GM12878 (cell line): Measurements from ENCODE around the gene SCAMP5. TPM values are rescaled to one million over a fixed set of nuclear protein-coding genes. Genes with fewer than 3 reads are reported as not detected.

Source experiments
- CBX3 ChIP-seq: fragments of 200-600 bp; sonication (generic); IDR thresholded peaks from 2 replicates; pipeline ENCODE4 v1.6.1; 2016; ENCODE audit warnings: low read depth, borderline replicate concordance
- CBX5 ChIP-seq: sonication (generic); IDR thresholded peaks from 2 replicates; pipeline ENCODE4 v1.6.1; 2016; ENCODE audit warnings: low read depth, moderate library complexity, mild to moderate bottlenecking, inconsistent platforms
- CREB1 ChIP-seq: IDR thresholded peaks from 2 replicates; pipeline ENCODE4 v1.6.1; 2012; ENCODE audit warnings: low read depth, mild to moderate bottlenecking, inconsistent platforms
- CREM ChIP-seq: IDR thresholded peaks from 2 replicates; pipeline ENCODE4 v1.6.1; 2014; ENCODE audit warnings: antibody characterized with exemption, low read depth
- E4F1 ChIP-seq: fragments of 450-650 bp; IDR thresholded peaks from 2 replicates; pipeline ENCODE4 v1.6.1; 2018; ENCODE audit warnings: borderline replicate concordance, mild to moderate bottlenecking; ENCODE audit not compliant: partially characterized antibody
- FOXM1 ChIP-seq: IDR thresholded peaks from 2 replicates; pipeline ENCODE4 v1.6.1; 2012; ENCODE audit warnings: low read depth, mild to moderate bottlenecking, inconsistent platforms, low read length, moderate library complexity
- IKZF2 ChIP-seq, 2 experiments: fragments of 450-650 bp; IDR thresholded peaks; 2 replicates each; pipeline ENCODE4 v1.6.1; 2017; ENCODE audit warnings: mild to moderate bottlenecking in 2 of 2, moderate library complexity in 2 of 2
- KDM1A ChIP-seq: fragments of 200-600 bp; sonication (generic); IDR thresholded peaks from 2 replicates; pipeline ENCODE4 v1.6.1; 2016; ENCODE audit warnings: borderline replicate concordance
- MEF2A ChIP-seq: IDR thresholded peaks from 2 replicates; pipeline ENCODE4 v1.6.1; 2011; ENCODE audit warnings: low read depth, mild to moderate bottlenecking, low read length, moderate library complexity; ENCODE audit not compliant: insufficient read depth
- NRF1 ChIP-seq: conservative IDR thresholded peaks from 2 replicates; pipeline ENCODE4 v1.6.1; 2011; ENCODE audit warnings: mild to moderate bottlenecking, low read depth, low read length, improper control_type of control experiment
- RBBP5 ChIP-seq: fragments of 200-600 bp; sonication (generic); conservative IDR thresholded peaks from 2 replicates; pipeline ENCODE4 v1.6.1; 2016
- SP1 ChIP-seq: IDR thresholded peaks from one replicate; pipeline ENCODE4 v1.6.1; 2011; ENCODE audit warnings: low read depth, low read length
- SPI1 ChIP-seq: IDR thresholded peaks from 2 replicates; pipeline ENCODE4 v1.6.1; 2011; ENCODE audit warnings: low read depth, mild to moderate bottlenecking, low read length, moderate library complexity, borderline replicate concordance; ENCODE audit not compliant: insufficient read depth
- STAT1 ChIP-seq: fragments of 450-650 bp; conservative IDR thresholded peaks from 2 replicates; pipeline ENCODE4 v1.6.1; 2014; ENCODE audit warnings: antibody characterized with exemption, mild to moderate bottlenecking
- YY1 ChIP-seq: IDR thresholded peaks from 2 replicates; pipeline ENCODE4 v1.6.1; 2011; ENCODE audit warnings: low read depth, mild to moderate bottlenecking, low read length
- polyA plus RNA-seq, 11 experiments: library from polyadenylated mRNA; depleted of rRNA in 4 of 11; unstranded in 6 of 11; stranded (reverse) in 5 of 11; fragments of >200 nt; fragmentation: Nextera tagmentation in 4 of 11; fragmentation: Illumina TruSeq in 1 of 11; extraction: Ambion mirVana in 4 of 11; extraction: Trizol in 1 of 11; gene quantifications; 1 replicate in 1 of 11; 2 replicates in 10 of 11; pipeline versions ENCODE4 v1.2.1 to v1.2.3, GENCODE V29; 2011 to 2016; ENCODE audit warnings: inconsistent platforms in 2 of 11, missing spikeins in 2 of 11, low read depth in 1 of 11
- total RNA-seq, 4 experiments: library from RNA; depleted of rRNA in 3 of 4; stranded (reverse); fragments of >200 nt in 3 of 4; fragmentation: Illumina TruSeq in 1 of 4; extraction: Trizol in 1 of 4; gene quantifications; 2 replicates each; pipeline versions ENCODE4 v1.2.1 to v1.2.3, GENCODE V29; 2013 to 2021
- TF ChIP-seq, protein P1 (sequence below): fragments of 450-650 bp; IDR thresholded peaks from 2 replicates; pipeline ENCODE4 v1.6.1; 2017; ENCODE audit warnings: mild to moderate bottlenecking
- TF ChIP-seq, protein P2 (sequence below): fragments of 450-650 bp; formaldehyde crosslinking; IDR thresholded peaks from 2 replicates; pipeline ENCODE4 v1.5.0; 2022; ENCODE audit warnings: mild to moderate bottlenecking, missing genetic modification characterization
- TF ChIP-seq, protein P3 (sequence below): fragments of 450-650 bp; conservative IDR thresholded peaks from 2 replicates; pipeline ENCODE4 v1.6.1; 2017; ENCODE audit warnings: mild to moderate bottlenecking, moderate library complexity
- TF ChIP-seq, protein P4 (sequence below): fragments of 450-650 bp; IDR thresholded peaks from 2 replicates; pipeline ENCODE4 v1.6.1; 2018; ENCODE audit warnings: mild to moderate bottlenecking, low read depth, moderate library complexity; ENCODE audit not compliant: partially characterized antibody

The SCAMP5 gene
- total and polyA plus RNA-seq, 10 of the 15 experiments (the other 5 are each of a cell fraction or from before 2014, with no cell fraction given): 1.6 to 41.6 (median 16.9) TPM

- TF ChIP-seq YY1 (peak; percentile 79), IKZF2 (IDR thresholded peaks at IDR 0.05) (peak; percentile 70 to 77), SPI1 (no peak), CREB1 (peak; percentile 35; the same call in 1 of the 2 replicates), E4F1 (no peak), MEF2A (0 out of 2 replicates have a peak, but pooled peaks have one; percentile 46), STAT1 (no peak), CBX3 (no peak), CBX5 (peak; percentile 44; the same call in 1 of the 2 replicates), CREM (peak; percentile 61; the same call in 1 of the 2 replicates), RBBP5 (no peak), SP1 (no peak), NRF1 (no peak), KDM1A (no peak), FOXM1 (no peak)
- TF ChIP-seq, protein P1, sequence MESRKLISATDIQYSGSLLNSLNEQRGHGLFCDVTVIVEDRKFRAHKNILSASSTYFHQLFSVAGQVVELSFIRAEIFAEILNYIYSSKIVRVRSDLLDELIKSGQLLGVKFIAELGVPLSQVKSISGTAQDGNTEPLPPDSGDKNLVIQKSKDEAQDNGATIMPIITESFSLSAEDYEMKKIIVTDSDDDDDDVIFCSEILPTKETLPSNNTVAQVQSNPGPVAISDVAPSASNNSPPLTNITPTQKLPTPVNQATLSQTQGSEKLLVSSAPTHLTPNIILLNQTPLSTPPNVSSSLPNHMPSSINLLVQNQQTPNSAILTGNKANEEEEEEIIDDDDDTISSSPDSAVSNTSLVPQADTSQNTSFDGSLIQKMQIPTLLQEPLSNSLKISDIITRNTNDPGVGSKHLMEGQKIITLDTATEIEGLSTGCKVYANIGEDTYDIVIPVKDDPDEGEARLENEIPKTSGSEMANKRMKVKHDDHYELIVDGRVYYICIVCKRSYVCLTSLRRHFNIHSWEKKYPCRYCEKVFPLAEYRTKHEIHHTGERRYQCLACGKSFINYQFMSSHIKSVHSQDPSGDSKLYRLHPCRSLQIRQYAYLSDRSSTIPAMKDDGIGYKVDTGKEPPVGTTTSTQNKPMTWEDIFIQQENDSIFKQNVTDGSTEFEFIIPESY: no peak
- TF ChIP-seq, protein P2, sequence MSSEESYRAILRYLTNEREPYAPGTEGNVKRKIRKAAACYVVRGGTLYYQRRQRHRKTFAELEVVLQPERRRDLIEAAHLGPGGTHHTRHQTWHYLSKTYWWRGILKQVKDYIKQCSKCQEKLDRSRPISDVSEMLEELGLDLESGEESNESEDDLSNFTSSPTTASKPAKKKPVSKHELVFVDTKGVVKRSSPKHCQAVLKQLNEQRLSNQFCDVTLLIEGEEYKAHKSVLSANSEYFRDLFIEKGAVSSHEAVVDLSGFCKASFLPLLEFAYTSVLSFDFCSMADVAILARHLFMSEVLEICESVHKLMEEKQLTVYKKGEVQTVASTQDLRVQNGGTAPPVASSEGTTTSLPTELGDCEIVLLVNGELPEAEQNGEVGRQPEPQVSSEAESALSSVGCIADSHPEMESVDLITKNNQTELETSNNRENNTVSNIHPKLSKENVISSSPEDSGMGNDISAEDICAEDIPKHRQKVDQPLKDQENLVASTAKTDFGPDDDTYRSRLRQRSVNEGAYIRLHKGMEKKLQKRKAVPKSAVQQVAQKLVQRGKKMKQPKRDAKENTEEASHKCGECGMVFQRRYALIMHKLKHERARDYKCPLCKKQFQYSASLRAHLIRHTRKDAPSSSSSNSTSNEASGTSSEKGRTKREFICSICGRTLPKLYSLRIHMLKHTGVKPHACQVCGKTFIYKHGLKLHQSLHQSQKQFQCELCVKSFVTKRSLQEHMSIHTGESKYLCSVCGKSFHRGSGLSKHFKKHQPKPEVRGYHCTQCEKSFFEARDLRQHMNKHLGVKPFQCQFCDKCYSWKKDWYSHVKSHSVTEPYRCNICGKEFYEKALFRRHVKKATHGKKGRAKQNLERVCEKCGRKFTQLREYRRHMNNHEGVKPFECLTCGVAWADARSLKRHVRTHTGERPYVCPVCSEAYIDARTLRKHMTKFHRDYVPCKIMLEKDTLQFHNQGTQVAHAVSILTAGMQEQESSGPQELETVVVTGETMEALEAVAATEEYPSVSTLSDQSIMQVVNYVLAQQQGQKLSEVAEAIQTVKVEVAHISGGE (CRISPR knock-in tag): no peak
- TF ChIP-seq, protein P3, sequence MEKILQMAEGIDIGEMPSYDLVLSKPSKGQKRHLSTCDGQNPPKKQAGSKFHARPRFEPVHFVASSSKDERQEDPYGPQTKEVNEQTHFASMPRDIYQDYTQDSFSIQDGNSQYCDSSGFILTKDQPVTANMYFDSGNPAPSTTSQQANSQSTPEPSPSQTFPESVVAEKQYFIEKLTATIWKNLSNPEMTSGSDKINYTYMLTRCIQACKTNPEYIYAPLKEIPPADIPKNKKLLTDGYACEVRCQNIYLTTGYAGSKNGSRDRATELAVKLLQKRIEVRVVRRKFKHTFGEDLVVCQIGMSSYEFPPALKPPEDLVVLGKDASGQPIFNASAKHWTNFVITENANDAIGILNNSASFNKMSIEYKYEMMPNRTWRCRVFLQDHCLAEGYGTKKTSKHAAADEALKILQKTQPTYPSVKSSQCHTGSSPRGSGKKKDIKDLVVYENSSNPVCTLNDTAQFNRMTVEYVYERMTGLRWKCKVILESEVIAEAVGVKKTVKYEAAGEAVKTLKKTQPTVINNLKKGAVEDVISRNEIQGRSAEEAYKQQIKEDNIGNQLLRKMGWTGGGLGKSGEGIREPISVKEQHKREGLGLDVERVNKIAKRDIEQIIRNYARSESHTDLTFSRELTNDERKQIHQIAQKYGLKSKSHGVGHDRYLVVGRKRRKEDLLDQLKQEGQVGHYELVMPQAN: no peak
- TF ChIP-seq, protein P4, sequence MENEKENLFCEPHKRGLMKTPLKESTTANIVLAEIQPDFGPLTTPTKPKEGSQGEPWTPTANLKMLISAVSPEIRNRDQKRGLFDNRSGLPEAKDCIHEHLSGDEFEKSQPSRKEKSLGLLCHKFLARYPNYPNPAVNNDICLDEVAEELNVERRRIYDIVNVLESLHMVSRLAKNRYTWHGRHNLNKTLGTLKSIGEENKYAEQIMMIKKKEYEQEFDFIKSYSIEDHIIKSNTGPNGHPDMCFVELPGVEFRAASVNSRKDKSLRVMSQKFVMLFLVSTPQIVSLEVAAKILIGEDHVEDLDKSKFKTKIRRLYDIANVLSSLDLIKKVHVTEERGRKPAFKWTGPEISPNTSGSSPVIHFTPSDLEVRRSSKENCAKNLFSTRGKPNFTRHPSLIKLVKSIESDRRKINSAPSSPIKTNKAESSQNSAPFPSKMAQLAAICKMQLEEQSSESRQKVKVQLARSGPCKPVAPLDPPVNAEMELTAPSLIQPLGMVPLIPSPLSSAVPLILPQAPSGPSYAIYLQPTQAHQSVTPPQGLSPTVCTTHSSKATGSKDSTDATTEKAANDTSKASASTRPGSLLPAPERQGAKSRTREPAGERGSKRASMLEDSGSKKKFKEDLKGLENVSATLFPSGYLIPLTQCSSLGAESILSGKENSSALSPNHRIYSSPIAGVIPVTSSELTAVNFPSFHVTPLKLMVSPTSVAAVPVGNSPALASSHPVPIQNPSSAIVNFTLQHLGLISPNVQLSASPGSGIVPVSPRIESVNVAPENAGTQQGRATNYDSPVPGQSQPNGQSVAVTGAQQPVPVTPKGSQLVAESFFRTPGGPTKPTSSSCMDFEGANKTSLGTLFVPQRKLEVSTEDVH: no peak
Measured at GRCh38 chr15:75061272-75061671, 65.9 kb downstream of the SCAMP5 start (continued).
